HS-5 (cell line): ENCODE data around the gene TRIM74.
"Not testable (repeated sequence)": the region's sequence is repeated elsewhere in the genome, so short reads cannot be mapped to it uniquely, and the experiment has no call there.

Experiments used
- DNase-seq: peaks from one replicate; pipeline ENCODE4 v3.0.0-alpha.2; 2012; ENCODE audit warnings: low read depth

TRIM74 gene

DNA sequence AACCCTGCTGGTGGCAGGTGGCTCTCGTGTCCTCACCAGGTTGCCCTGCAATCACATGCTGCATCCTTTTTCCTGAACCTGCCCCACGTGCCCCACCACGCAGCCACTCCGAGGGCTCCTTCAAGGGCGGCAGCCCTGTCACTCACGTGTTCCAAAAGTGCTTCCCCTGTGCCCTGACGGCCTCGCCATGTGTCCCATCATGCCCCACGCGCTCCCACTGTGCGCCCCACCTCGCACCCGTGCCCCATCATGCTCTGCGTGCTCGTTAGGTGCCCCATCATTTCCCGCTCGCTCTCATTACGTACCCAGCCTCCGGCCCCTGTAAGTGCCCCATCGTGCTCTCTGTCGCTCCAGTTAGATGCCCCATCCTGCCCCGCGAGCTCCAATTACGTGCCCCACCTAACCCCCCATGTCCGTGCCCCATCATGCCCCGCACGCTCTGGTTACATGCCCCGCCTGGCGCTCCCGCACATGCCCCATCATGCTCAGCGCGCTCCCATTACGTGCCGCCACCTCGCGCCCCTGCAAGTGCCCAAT is at the start of gene TRIM74:
TRIM74 (minus strand) TSS at position 487 of the 537 bp plus-strand sequence. CDS start 3,309 bp downstream, outside the sequence.
- DNase-seq, result not testable (repeated sequence)

DNA sequence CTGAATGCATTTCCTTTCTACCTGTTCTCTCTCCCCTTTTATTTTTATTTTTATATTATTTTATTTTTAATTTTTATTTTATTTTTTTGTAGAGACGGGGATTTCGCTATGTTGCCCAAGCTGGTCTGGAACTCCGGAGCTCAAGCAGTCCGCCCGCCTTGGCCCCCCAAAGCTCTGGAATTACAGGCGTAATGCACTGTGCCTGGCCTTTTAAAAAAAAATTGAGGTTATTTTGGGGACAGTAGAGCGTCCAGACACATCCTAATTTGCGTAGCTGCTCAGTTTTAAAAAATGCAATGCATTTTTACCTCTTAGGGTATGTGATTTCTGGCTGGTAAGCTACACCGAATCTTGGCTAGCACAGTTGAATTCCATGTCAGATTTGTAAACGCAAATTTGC is 37.2 kb upstream of the TRIM74 start:
- DNase-seq, result not testable (repeated sequence)

DNA sequence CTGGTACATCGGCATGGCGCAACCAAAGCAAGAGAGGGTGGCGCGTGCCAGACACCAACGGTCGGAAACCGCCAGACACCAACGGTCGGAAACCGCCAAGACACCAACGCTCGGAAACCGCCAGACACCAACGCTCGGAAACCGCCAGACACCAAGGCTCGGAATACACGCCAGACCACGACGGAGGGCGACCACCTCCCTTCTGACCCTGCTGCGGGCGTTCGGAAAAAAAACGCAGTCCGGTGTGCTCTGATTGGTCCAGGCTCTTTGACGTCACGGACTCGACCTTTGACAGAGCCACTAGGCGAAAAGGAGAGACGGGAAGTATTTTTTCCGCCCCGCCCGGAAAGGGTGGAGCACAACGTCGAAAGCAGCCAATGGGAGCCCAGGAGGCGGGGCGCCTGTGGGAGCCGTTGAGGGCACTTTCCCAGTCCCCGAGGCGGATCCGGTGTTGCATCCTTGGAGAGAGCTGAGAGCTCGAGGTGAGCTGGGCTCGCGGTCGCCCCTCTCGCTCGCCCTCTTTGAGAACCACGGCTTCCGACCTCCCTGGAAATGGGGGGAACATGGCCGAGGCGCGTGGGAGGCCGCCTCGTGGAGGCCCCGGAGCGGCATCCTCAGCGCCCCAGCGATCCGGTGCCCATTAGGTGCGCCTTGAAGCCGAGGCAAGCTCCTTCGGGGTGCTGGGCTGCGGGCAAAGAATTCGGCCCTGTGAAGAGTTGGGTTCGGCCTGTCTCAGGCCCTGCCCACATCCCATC is 36.6 kb upstream of the TRIM74 start:
- peak; percentile 30 for DNase-seq

GRCh38 chr7:73005356-73005692 is 36.1 kb upstream of the TRIM74 start:
- DNase-seq, result not testable (repeated sequence)

DNA sequence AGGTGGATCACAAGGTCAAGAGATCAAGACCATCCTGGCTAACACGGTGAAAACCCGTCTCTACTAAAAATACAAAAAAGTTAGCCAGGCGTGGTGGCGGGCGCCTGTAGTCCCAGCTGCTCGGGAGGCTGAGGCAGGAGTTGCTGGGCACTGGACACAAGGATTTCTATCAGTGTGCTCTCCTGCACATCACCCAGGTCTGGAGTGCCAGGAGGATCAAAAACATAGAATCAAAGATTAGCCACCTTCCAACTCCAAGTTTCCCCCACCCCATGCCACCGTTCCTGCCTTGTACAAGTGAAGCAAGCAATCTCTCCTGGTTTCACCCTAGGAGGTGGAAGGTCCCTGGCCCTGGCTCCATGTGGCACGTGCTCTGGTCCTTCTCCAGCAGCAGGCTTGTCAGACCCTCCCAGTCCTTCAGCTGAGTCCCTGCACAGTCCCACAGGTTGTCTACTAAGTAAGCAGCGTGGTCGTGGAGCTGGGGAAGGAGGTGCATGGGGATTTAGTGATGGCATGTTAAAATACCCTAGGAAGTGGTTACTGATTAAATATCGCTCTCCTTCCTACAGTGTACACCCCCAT is 28.7 kb upstream of the TRIM74 start:
- not testable (repeated sequence) for DNase-seq

GRCh38 chr7:72997447-72997846 is 28.2 kb upstream of the TRIM74 start:
- not testable (repeated sequence) for DNase-seq

DNA sequence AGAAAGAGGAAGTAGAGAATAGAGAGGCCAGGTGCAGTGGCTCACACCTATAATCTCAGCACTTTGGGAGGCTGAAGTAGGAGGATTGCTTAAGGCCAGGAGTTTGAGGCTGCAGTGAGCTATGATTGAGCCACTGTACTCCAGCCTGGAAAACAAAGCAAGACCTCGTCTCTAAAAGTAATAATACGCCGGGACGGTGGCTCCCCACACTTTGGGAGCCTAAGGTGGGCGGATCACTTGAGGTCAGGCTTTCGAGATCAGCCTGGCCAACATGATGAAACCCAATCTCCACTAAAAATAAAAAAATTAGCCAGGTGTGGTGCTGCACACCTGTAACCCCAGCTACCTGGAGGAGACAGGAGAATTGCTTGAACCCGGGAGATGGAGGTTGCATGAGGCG is 26.2 kb upstream of the TRIM74 start:
- DNase-seq, result not testable (repeated sequence)

GRCh38 chr7:72990146-72990913 is 21.1 kb upstream of the TRIM74 start:
- DNase-seq, result not testable (repeated sequence)

DNA sequence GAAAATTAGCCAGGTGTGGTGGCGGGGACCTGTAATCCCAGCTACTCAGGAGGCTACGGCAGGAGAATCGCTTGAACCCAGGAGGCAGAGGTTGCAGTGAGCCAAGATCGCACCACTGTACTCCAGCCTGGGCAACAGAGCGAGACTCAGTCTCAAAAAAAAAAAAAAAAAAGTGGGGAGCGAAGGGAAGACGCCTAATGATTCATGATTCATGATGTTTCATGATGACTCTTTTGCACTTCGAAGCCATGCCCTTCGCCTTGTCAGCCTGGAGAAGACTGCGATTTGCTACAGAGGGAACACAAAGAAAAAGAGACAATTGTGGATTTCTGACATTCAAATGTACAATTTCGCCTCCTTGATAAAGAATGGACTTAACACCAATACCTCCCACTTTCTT is 12.8 kb upstream of the TRIM74 start:
- not testable (repeated sequence) for DNase-seq

- DNase-seq, result not testable (repeated sequence)
Observed at GRCh38 chr7:72980382-72980781, 11.1 kb upstream of the TRIM74 start.

GRCh38 chr7:72976434-72976833 is 7.2 kb upstream of the TRIM74 start:
- not testable (repeated sequence) for DNase-seq

- DNase-seq, result not testable (repeated sequence)
Observed at GRCh38 chr7:72975656-72976286, 6.5 kb upstream of the TRIM74 start.

DNA sequence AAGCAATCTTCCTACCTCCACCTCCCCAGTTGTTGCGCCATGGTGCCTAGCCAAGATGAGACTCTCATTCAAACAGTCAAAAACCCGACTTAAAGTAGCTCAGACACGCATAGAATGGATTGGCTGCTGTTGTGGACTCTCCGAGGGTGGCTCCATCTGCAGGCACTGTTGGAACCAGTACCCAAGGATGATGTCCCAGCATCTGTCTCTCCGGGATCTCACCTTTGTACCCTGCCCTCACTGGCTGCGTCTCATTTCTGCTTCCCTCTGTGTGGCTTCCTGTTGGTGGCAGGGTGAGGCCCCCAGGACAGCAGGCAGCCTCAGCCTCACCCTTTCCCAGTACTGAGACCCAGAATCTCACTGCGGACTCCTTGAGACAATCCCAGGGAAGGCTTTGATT is 5.5 kb upstream of the TRIM74 start:
- not testable (repeated sequence) for DNase-seq

- not testable (repeated sequence) for DNase-seq
Observed at GRCh38 chr7:72971505-72971904, 2.2 kb upstream of the TRIM74 start.

GRCh38 chr7:72969688-72970087 is 422 bp upstream of the TRIM74 start:
- not testable (repeated sequence) for DNase-seq

- not testable (repeated sequence) for DNase-seq
Observed at GRCh38 chr7:72966892-72967291, 2.4 kb downstream of the TRIM74 start.

- DNase-seq, result not testable (repeated sequence)
Observed at GRCh38 chr7:72965186-72965975, 3.9 kb downstream of the TRIM74 start.

- not testable (repeated sequence) for DNase-seq
Observed at GRCh38 chr7:72963056-72963455, 6.2 kb downstream of the TRIM74 start.

DNA sequence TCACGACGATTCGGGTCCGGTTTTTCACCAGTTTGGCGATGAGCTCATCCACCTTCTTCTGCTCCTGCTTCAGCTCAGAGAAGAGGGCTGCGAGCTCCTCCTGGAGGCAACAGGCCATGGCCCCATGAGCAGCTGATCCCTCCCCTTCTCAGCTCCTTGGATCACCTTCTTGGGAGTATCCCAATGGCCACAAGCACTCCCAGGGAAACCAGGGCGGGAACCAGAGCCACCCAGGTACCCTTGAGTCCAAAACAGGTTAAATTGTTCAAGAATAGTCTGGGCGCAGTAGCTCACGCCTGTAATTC is 8.0 kb downstream of the TRIM74 start:
- not testable (repeated sequence) for DNase-seq

DNA sequence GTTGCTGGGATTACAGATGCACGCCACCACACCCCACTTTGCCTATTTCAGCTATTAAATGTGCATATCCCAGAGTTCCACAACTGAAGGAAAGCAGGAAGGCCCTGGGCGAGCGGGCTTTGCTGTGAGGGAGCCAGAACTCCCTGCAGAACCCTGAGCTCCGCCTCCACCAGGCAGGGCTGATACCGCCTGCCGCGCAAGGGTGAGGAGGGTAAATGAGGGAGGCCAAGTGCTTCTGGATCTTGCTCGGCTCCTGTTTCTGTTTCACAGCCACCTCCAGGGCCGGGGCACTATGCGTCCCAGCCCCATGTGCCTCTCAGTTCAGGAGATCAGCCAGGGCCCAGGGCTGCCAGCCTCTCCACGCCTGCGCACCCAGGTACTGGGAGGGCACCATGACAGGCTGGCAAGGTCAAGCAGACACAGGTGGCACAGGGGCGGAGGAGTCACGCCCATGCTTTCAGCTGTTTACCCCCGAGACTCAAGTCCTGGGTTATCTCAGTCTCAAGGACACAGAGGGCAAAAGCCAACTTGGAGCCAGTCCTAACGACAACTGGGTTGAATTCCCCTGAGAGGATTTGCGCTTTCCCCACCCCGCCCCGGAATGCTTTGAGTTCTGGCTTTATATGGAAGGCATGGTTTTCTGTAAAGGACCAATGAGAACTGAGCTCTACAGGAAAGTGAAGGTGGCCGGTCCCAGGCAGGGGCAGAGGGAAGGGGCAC is 8.5 kb downstream of the TRIM74 start:
- DNase-seq, result not testable (repeated sequence)

DNA sequence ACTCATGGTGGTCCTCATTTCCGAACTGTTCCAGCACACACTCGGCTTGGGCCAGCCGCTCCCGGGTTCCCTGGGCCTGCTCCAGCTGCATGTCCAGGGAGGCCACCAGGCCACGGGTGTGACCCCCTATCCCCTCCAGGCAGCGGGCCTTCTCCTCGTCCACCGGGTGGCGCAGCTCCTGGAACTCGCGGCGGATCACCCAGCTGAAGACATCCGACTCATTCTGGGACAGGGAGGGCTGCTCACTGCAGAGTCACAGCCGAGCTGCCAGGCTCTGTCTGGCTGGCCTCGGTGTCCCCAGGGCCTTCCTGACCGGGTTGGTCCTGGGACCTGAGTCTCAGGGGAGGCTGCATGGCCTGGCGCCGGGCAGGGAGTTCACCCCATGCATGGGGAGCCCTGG is 9.2 kb downstream of the TRIM74 start:
- DNase-seq, result not testable (repeated sequence)
